GM19455 (cell line): ENCODE results near the gene CYP2F1.

Experiments used
- ATAC-seq: cut with Tn5 transposase; IDR thresholded peaks from one replicate; pipeline ENCODE4 v1.9.1; 2021; ENCODE audit not compliant: unreplicated experiment

Gene CYP2F1

DNA sequence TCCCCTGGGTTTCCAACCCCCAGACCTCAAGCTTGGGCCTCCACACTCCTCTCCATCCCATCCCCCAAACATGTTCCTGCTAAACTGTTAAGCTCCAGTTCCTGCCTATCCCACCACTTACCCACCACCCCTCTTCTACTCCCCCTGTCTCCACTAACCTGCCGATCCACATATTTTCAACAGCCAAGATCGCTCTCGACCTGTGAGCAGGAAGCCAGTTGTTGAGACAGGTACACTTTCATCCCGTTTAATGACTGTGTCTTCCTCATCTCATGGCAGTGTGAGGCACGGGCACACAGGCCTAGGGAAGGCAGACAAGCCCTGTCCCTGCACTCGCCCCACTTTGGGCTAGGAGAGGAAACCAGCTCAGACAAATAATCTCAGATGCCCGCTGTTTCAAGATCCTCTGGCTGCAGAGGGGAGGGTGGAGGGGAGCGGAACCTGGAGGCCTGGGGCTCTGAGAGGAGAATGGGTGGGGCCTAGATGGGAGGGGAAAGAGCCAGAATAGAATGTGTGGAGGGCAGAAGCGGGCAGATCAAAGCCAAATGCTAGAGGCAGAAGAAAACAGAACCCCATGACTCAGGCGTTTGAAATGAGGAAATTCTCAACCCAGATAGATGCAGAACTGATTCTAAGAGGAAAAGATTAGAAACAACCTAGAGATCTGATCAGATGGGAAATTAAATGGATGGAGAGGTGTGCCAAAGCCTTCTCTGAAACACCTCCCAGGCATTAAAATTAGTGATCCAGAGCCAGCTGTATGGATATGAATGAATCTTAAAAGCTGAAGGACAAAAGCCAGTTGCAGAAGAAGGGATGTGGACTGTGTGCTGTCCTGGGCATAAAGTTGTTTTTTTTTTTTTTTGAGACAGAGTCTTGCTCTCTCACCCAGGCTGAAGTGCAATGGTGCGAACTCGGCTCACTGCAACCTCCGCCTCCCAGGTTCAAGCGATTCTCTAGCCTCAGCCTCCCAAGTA is 61.9 kb downstream of the CYP2F1 start:
- ATAC-seq = no peak
